ENCODE results near the gene SPATA2L.
"Not testable (repeated sequence)": the region's sequence is repeated elsewhere in the genome, so short reads cannot be mapped to it uniquely, and the experiment has no call there.

The SPATA2L gene

GRCh38 chr16:89689142-89689541 lies 12.4 kb downstream of the SPATA2L start:
- DNase-seq: no peak

- DNase-seq: no peak
Measured at GRCh38 chr16:89688395-89688794, 13.1 kb downstream of the SPATA2L start.

GRCh38 chr16:89687092-89687940 lies 14.2 kb downstream of the SPATA2L start:
- no peak for DNase-seq

GRCh38 chr16:89686520-89687091 lies 14.9 kb downstream of the SPATA2L start, which contains the start of gene CDK10:
TSS of gene CDK10 (plus strand) at chr16:89686689. CDS start at chr16:89686711, 22 bp downstream.
- DNase-seq: peak; percentile 86

GRCh38 chr16:89685916-89686315 lies 15.6 kb downstream of the SPATA2L start:
- no peak for DNase-seq

GRCh38 chr16:89678258-89678657 lies 23.2 kb downstream of the SPATA2L start:
- DNase-seq: no peak

GRCh38 chr16:89672177-89672941 lies 29.1 kb downstream of the SPATA2L start:
- no peak for DNase-seq

- DNase-seq: not testable (repeated sequence)
Measured at GRCh38 chr16:89671565-89671964, 29.9 kb downstream of the SPATA2L start.

GRCh38 chr16:89670496-89671431 lies 30.7 kb downstream of the SPATA2L start:
- no peak for DNase-seq

- no peak for DNase-seq
Measured at GRCh38 chr16:89669755-89670154, 31.8 kb downstream of the SPATA2L start.

GRCh38 chr16:89668790-89669158 lies 32.7 kb downstream of the SPATA2L start:
- no peak for DNase-seq

GRCh38 chr16:89667633-89668032 lies 33.9 kb downstream of the SPATA2L start:
- DNase-seq: no peak

GRCh38 chr16:89667000-89667399 lies 34.5 kb downstream of the SPATA2L start:
- DNase-seq: not testable (repeated sequence)

GRCh38 chr16:89664238-89664637 lies 37.3 kb downstream of the SPATA2L start:
- not testable (repeated sequence) for DNase-seq

GRCh38 chr16:89661215-89661614 lies 40.3 kb downstream of the SPATA2L start:
- DNase-seq: no peak

- DNase-seq: no peak
Measured at GRCh38 chr16:89660146-89660545, 41.4 kb downstream of the SPATA2L start.

- no peak for DNase-seq
Measured at GRCh38 chr16:89658221-89658879, 43.2 kb downstream of the SPATA2L start.

GRCh38 chr16:89657442-89658220 lies 43.9 kb downstream of the SPATA2L start, which contains the start of the genes CHMP1A and SPATA33:
TSS of gene CHMP1A (minus strand) at chr16:89657708. CDS start at chr16:89657588, 120 bp downstream.
TSS of gene SPATA33 (plus strand) at chr16:89657836. CDS start at chr16:89657912, 76 bp downstream.
- peak; percentile 92 for DNase-seq

GRCh38 chr16:89656435-89657121 lies 44.9 kb downstream of the SPATA2L start:
- no peak for DNase-seq

- no peak for DNase-seq
Measured at GRCh38 chr16:89655062-89655643, 46.4 kb downstream of the SPATA2L start.
